K562 (cell line): ENCODE data around the gene ZNF723. TPM values are rescaled to one million over a fixed set of nuclear protein-coding genes. Genes with fewer than 3 reads are reported as not detected.

Experiments used
- ATAC-seq: fragments of 200-7000 bp; cut with Tn5 transposase; 3 replicates; pipeline ENCODE4 v1.9.1; 2020; ENCODE audit warnings: moderate library complexity
- BruUV-seq: library from RNA; stranded (reverse); fragments of 400-500 nt; replicated peaks from 2 replicates; lab custom pipeline; 2021; lab: Mats Ljungman, UMichigan
- CTCF ChIA-PET: fragments of 300-600 bp; formaldehyde crosslinking; extraction: SDS; loops from one replicate; lab custom pipeline; 2021; ENCODE audit warnings: low intra/inter-chr PET ratio; lab: Yijun Ruan, JAX
- POLR2A ChIA-PET: fragments of 300-600, 350-650 bp; sonication (Branson Sonifier 250); formaldehyde crosslinking; extraction: SDS; loops from one replicate; lab custom pipeline; 2021; ENCODE audit warnings: antibody characterized with exemption, inconsistent platforms; lab: Yijun Ruan, JAX
- DNase-seq, 4 experiments: peaks; one replicate each; pipeline versions ENCODE4 v3.0.0 to v3.0.0-alpha.2; 2011 to 2018; ENCODE audit warnings: low spot score in 3 of 4, mixed read lengths in 3 of 4; ENCODE audit errors: extremely low read depth in 1 of 4
- FAIRE-seq: peaks from 2 replicates; lab custom pipeline; 2011; peaks lifted over from hg19 to GRCh38; lab: Jason Lieb, UNC
- H2AFZ ChIP-seq: 2 replicates; pipeline ENCODE4 v1.6.0; 2011; ENCODE audit warnings: low read depth, low read length, control low read depth, inconsistent platforms
- H3K27ac ChIP-seq: fragments of 200-600 bp; 3 replicates; pipeline ENCODE4 v1.8.0; 2011; ENCODE audit warnings: low read depth, mild to moderate bottlenecking, control low read depth, inconsistent platforms, low read length, moderate library complexity, mixed read lengths; ENCODE audit errors: extremely low read depth
- H3K27me3 ChIP-seq, 2 experiments: fragments of 300-600 bp in 1 of 2; 2 replicates in 1 of 2; 3 replicates in 1 of 2; pipeline versions ENCODE4 v1.6.0 to v1.8.0; 2011; ENCODE audit warnings: inconsistent platforms in 2 of 2, low read length in 2 of 2, mild to moderate bottlenecking in 1 of 2, mixed read lengths in 1 of 2, moderate library complexity in 1 of 2; ENCODE audit not compliant: control insufficient read depth in 2 of 2, insufficient read depth in 2 of 2
- H3K36me3 ChIP-seq: fragments of 300-600 bp; 3 replicates; pipeline ENCODE4 v1.8.0; 2011; ENCODE audit warnings: mild to moderate bottlenecking, low read length, inconsistent platforms; ENCODE audit not compliant: control insufficient read depth, insufficient read depth
- H3K4me1 ChIP-seq, 2 experiments: fragments of 200-600 bp in 1 of 2; replicated peaks in 1 of 2; 2 replicates in 1 of 2; 3 replicates in 1 of 2; pipeline versions ENCODE4 v1.5.1 to v1.8.0; 2011; ENCODE audit warnings: inconsistent platforms in 2 of 2, low read length in 2 of 2, mild to moderate bottlenecking in 1 of 2, mixed read lengths in 1 of 2, moderate library complexity in 1 of 2; ENCODE audit not compliant: control insufficient read depth in 2 of 2, insufficient read depth in 2 of 2
- H3K4me2 ChIP-seq: 2 replicates; pipeline ENCODE4 v1.6.1; 2011; ENCODE audit warnings: low read length, control low read depth, inconsistent platforms, mixed read lengths; ENCODE audit not compliant: insufficient read depth
- H3K4me3 ChIP-seq: fragments of 200-600 bp; sonication (generic), shearing (Covaris generic); 2 replicates; pipeline ENCODE4 v1.5.1; 2016; ENCODE audit warnings: control low read depth, inconsistent platforms
- H3K79me2 ChIP-seq: fragments of 200-600 bp; 3 replicates; pipeline ENCODE4 v1.8.0; 2011; ENCODE audit warnings: low read length, inconsistent platforms; ENCODE audit not compliant: control insufficient read depth, insufficient read depth
- H3K9ac ChIP-seq, 2 experiments: 2 replicates each; pipeline versions ENCODE4 v1.6.0 to v1.6.1; 2011; ENCODE audit warnings: low read depth in 2 of 2, low read length in 2 of 2, control low read depth in 1 of 2, inconsistent platforms in 1 of 2, mild to moderate bottlenecking in 1 of 2, mixed read lengths in 1 of 2; ENCODE audit not compliant: insufficient read depth in 1 of 2
- H3K9me1 ChIP-seq: one replicate; pipeline ENCODE4 v1.6.0; 2011; ENCODE audit warnings: inconsistent platforms, mild to moderate bottlenecking, low read length, moderate library complexity; ENCODE audit not compliant: control insufficient read depth, insufficient read depth
- H3K9me3 ChIP-seq: replicated peaks from 2 replicates; pipeline ENCODE4 v1.5.1; 2011; ENCODE audit warnings: low read depth, low read length, inconsistent platforms; ENCODE audit not compliant: control insufficient read depth, insufficient read depth
- H4K20me1 ChIP-seq: replicated peaks from 2 replicates; pipeline ENCODE4 v1.6.1; 2011; ENCODE audit warnings: low read length, inconsistent platforms, mixed read lengths; ENCODE audit not compliant: control insufficient read depth, insufficient read depth
- U2AF2 ChIP-seq: fragments of 200-400 bp; formaldehyde crosslinking; optimal IDR thresholded peaks from 2 replicates; pipeline ENCODE3; 2017; ENCODE audit warnings: low read depth, mild to moderate bottlenecking, low read length
- XRCC4 ChIP-seq: IDR thresholded peaks from one replicate; pipeline ENCODE4 v1.6.1; 2011; ENCODE audit not compliant: insufficient read depth, insufficient read length; ENCODE audit errors: extremely low read depth
- WGBS: fragments of 100-300 bp; shearing (Covaris generic); methylation state at CpG from one replicate; pipeline ENCODE4 v1.1.6; 2016; ENCODE audit warnings: low coverage, mixed read lengths; ENCODE audit not compliant: insufficient coverage; ENCODE audit errors: missing lambda C conversion rate; 5-methylcytosine and 5-hydroxymethylcytosine counted together
- in situ Hi-C: fragments of 300-500 bp; cut with MboI; formaldehyde crosslinking; loops from 4 replicates; pipeline ENCODE4 v1.15.0; 2018; ENCODE audit warnings: inconsistent platforms, mixed read lengths
- intact Hi-C: fragments of 100-400 bp; cut with micrococcal nuclease; formaldehyde crosslinking; loops from 2 replicates; pipeline ENCODE4 v1.14.2; 2022
- polyA plus RNA-seq, 8 experiments: library from polyadenylated mRNA; depleted of rRNA in 4 of 8; stranded (reverse) in 5 of 8; unstranded in 3 of 8; fragments of >200 nt; fragmentation: Nextera tagmentation in 2 of 8; fragmentation: Illumina TruSeq in 1 of 8; extraction: Ambion mirVana in 2 of 8; extraction: Trizol in 1 of 8; gene quantifications; 2 replicates each; pipeline versions ENCODE4 v1.2.1 to v1.2.3, GENCODE V29; 2011 to 2014; ENCODE audit warnings: inconsistent platforms in 1 of 8, missing spikeins in 1 of 8
- small RNA-seq: library from RNA; depleted of rRNA; stranded (forward); fragments of <200 nt; gene quantifications from one replicate; pipeline ENCODE3, GENCODE V24; 2014
- total RNA-seq, 7 experiments: library from RNA; depleted of rRNA in 6 of 7; stranded (reverse); fragments of >200 nt in 6 of 7; fragmentation: Illumina TruSeq in 2 of 7; extraction: Trizol in 2 of 7; gene quantifications; 2 replicates each; pipeline versions ENCODE4 v1.2.1 to v1.2.3, GENCODE V29; 2011 to 2021; ENCODE audit warnings: low replicate concordance in 1 of 7

The ZNF723 gene
- total and polyA plus RNA-seq, 9 of the 15 experiments (the other 6 are each of a cell fraction or from before 2014, with no cell fraction given) = 0.07 to 0.18 (median 0.11) TPM; not detected in 6

DNA sequence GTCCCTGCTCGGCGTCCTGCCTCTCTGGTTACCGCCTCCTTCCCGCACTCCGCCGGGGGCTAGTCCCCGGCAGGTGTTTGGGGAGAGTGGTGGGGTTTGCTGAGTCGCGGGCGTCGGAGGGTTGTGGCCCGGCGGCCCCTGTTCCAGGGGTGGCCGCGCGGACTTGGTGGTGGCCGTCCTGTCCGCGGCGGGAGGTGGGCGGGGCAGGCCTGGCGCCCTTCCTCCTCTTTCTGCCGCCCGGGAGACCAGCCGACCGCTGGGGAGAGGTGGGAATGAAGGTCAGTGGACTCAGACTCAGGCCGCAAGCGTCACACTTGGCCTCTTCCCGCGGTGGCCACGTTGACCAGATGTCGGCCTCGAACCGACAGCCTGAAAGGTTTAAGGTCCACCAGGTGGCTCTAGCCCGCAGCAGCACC, 61.8 kb downstream of the ZNF723 start (continued):
- TF ChIP-seq U2AF2 = no peak
- TF ChIP-seq, all 486 proteins: peak for 0

DNA sequence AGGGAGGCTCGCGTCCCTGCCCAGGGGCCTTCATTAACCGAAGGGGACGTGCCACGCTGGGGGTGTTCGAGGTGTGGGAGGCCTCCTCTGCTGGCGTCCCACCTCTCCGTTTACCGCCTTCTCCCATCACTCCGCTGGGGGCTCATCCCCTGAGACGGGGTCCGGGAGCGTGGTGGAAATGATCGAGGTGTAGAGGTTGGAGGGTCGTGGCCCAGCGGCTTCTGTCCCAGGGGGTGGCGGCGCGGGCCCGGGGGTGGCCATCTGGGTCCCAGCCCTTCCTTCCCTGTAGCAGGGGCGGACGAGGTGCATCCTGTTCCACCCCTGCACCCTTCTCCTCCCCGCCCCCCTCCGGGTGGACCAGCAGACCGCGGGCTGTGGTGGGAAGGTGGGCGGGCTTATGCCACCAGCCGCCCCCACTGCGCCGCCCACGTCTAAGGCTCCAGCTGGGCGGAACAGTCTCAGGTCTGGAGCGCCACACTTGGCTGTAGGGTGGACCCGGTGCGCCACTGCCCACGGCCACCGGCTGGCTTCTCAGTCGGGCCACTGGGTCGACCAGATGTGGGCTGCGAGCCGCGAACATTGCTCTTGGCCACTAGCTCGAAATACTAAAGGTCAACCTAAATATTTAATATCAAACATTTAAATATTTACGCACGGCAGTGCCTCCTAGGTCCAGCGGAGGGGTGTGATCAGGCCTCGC, 69.5 kb downstream of the ZNF723 start:
- DNase-seq = no peak
- no peak overlapping the region for H3K27ac ChIP-seq
- FAIRE-seq = no peak
- H3K79me2 ChIP-seq = no peaks in the 10 kb centered on the region
- no peaks in the 10 kb centered on the region for H3K9me3 ChIP-seq
- no peak overlapping the region for H3K9ac ChIP-seq
- H3K4me3 ChIP-seq = no peak overlapping the region
- intact Hi-C loops = no loop called here
- no peaks in the 10 kb centered on the region for H3K27me3 ChIP-seq
- BruUV-seq = no TSS peak
- in situ Hi-C loops = no loop called here
- 7% methylated on average over 27 of the region's 47 CpGs for WGBS
- ATAC-seq = no peak
- no peak overlapping the region for H2AFZ ChIP-seq
- POLR2A ChIA-PET = no interaction called here
- H3K4me2 ChIP-seq = no peak overlapping the region
- no peaks in the 10 kb centered on the region for H3K36me3 ChIP-seq
- no peak for TF ChIP-seq XRCC4
- TF ChIP-seq, all 486 proteins: peak for 0
- CTCF ChIA-PET = no interaction called here
- no peaks in the 10 kb centered on the region for H4K20me1 ChIP-seq
- H3K9me1 ChIP-seq = no peaks in the 10 kb centered on the region
- H3K4me1 ChIP-seq = no peaks in the 10 kb centered on the region

Small RNA genes within 50 kb of the gene (small RNA-seq; reads per million reads assigned to genes)
- gene VN1R88P = not detected

Other genes starting within 250 kb of the ZNF723 start
- gene ZNF492, start 198.0 kb upstream of the ZNF723 start, total RNA-seq (2014; rRNA removed) = 0.08 TPM in 1 of 2 replicates, not detected in the other
- gene ZNF492, start 198.0 kb upstream of the ZNF723 start, total RNA-seq (2014; rRNA removed; fragmentation: Illumina TruSeq; extraction: Trizol) = 0.11 and 0.16 TPM in 2 replicates
- gene ZNF492, start 198.0 kb upstream of the ZNF723 start, total RNA-seq (2015; rRNA removed; fragmentation: Illumina TruSeq; extraction: Trizol) = 0.04 and 0.11 TPM in 2 replicates
- gene ZNF492, start 198.0 kb upstream of the ZNF723 start, total RNA-seq (2021) = 0.07 and 0.13 TPM in 2 replicates
- 0.14 and 0.22 TPM in 2 replicates for gene ZNF492, start 198.0 kb upstream of the ZNF723 start, polyA plus RNA-seq (2011; rRNA removed)
- 0.10 and 0.13 TPM in 2 replicates for gene ZNF492, start 198.0 kb upstream of the ZNF723 start, polyA plus RNA-seq (2014; fragmentation: Illumina TruSeq; extraction: Trizol)
- gene ZNF492, start 198.0 kb upstream of the ZNF723 start, polyA plus RNA-seq (2014; fragmentation: Nextera tagmentation; extraction: Ambion mirVana) = under 1 TPM; 0.01 TPM
- 0.05 TPM in 1 of 2 replicates, not detected in the other for gene ZNF492, start 198.0 kb upstream of the ZNF723 start, polyA plus RNA-seq (2014; rRNA removed)
- not detected in 2 replicates for gene ZNF99, start 48.1 kb upstream of the ZNF723 start, total RNA-seq (2014; rRNA removed)
- gene ZNF99, start 48.1 kb upstream of the ZNF723 start, total RNA-seq (2014; rRNA removed; fragmentation: Illumina TruSeq; extraction: Trizol) = not detected in 2 replicates
- gene ZNF99, start 48.1 kb upstream of the ZNF723 start, total RNA-seq (2015; rRNA removed; fragmentation: Illumina TruSeq; extraction: Trizol) = not detected in 2 replicates
- gene ZNF99, start 48.1 kb upstream of the ZNF723 start, total RNA-seq (2021) = not detected in 2 replicates
- not detected in 2 replicates for gene ZNF99, start 48.1 kb upstream of the ZNF723 start, polyA plus RNA-seq (2011; rRNA removed)
- not detected in 2 replicates for gene ZNF99, start 48.1 kb upstream of the ZNF723 start, polyA plus RNA-seq (2014; fragmentation: Illumina TruSeq; extraction: Trizol)
- gene ZNF99, start 48.1 kb upstream of the ZNF723 start, polyA plus RNA-seq (2014; fragmentation: Nextera tagmentation; extraction: Ambion mirVana) = not detected
- gene ZNF99, start 48.1 kb upstream of the ZNF723 start, polyA plus RNA-seq (2014; rRNA removed) = not detected in 2 replicates
- gene ZNF728, start 170.9 kb downstream of the ZNF723 start, total RNA-seq (2014; rRNA removed) = 0.77 and 0.94 TPM in 2 replicates
- 1.3 and 1.7 TPM in 2 replicates for gene ZNF728, start 170.9 kb downstream of the ZNF723 start, total RNA-seq (2014; rRNA removed; fragmentation: Illumina TruSeq; extraction: Trizol)
- 1.2 and 1.5 TPM in 2 replicates for gene ZNF728, start 170.9 kb downstream of the ZNF723 start, total RNA-seq (2015; rRNA removed; fragmentation: Illumina TruSeq; extraction: Trizol)
- gene ZNF728, start 170.9 kb downstream of the ZNF723 start, total RNA-seq (2021) = 0.67 and 1.0 TPM in 2 replicates
- gene ZNF728, start 170.9 kb downstream of the ZNF723 start, polyA plus RNA-seq (2011; rRNA removed) = 0.09 and 0.26 TPM in 2 replicates
- 0.40 and 0.71 TPM in 2 replicates for gene ZNF728, start 170.9 kb downstream of the ZNF723 start, polyA plus RNA-seq (2014; fragmentation: Illumina TruSeq; extraction: Trizol)
- gene ZNF728, start 170.9 kb downstream of the ZNF723 start, polyA plus RNA-seq (2014; fragmentation: Nextera tagmentation; extraction: Ambion mirVana) = under 1 TPM; 0.34 to 0.45 TPM
- gene ZNF728, start 170.9 kb downstream of the ZNF723 start, polyA plus RNA-seq (2014; rRNA removed) = 0.38 and 0.46 TPM in 2 replicates